Astrocyte (in vitro differentiated cells and primary cell): ENCODE results near the gene TGDS.

Experiments used
- CTCF ChIP-seq: IDR thresholded peaks from 2 replicates; pipeline ENCODE4 v1.5.1; 2011; ENCODE audit warnings: low read depth, mild to moderate bottlenecking, inconsistent platforms, low read length, moderate library complexity; ENCODE audit not compliant: insufficient read depth
- EZH2 ChIP-seq: IDR thresholded peaks from 2 replicates; pipeline ENCODE4 v1.6.1; 2012; ENCODE audit warnings: mild to moderate bottlenecking, low read length, inconsistent platforms; ENCODE audit not compliant: insufficient read depth

- TF ChIP-seq CTCF: no peak
- no peak for TF ChIP-seq EZH2
Observed at GRCh38 chr13:94622344-94622743, 26.4 kb upstream of the TGDS start.
